ENCODE data around the gene WSB1.
"Not testable (repeated sequence)": the region's sequence is repeated elsewhere in the genome, so short reads cannot be mapped to it uniquely, and the experiment has no call there.

The WSB1 gene

DNA sequence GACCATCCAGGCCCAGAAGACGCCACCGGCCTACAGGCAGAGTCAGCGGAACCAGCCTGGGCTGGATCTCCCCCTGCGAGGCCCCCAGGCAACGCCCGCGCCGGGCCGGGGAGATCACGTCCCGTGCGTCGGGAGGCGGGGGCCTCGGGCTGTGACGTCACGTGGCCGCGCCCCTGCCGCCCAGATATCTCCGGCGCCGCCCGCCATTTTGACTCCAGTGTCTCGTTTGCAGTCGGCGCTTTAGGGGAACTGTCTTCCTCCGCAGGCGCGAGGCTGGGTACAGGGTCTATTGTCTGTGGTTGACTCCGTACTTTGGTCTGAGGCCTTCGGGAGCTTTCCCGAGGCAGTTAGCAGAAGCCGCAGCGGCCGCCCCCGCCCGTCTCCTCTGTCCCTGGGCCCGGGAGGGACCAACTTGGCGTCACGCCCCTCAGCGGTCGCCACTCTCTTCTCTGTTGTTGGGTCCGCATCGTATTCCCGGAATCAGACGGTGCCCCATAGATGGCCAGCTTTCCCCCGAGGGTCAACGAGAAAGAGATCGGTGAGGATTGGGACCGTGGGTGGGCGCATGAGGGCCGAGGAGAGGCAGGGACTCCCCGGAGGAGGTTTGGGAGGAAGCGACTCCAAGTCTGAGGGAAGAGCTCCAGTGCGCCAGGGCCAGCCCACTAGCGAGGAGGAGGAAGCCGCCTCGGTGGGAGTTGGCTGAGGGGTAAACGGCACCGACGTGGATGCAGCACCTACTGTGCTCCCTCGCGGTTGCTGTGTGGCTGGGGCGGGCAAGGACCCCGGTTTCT lies at the start of gene WSB1:
TSS of gene WSB1 (plus strand) at position 217 of the 791 bp plus-strand sequence. CDS start at position 499, 282 bp downstream.
- peaks cover 2% of the 10 kb centered on the region for H3K36me3 Mint-ChIP-seq (ENCODE audit: low read depth)
- H3K27ac Mint-ChIP-seq, result peak within 1 kb of the TSS; percentile 98
- peaks cover 47% of the 10 kb centered on the region for H3K4me1 Mint-ChIP-seq
- H3K4me3 Mint-ChIP-seq, result peak within 1 kb of the TSS; percentile 97
- no peaks in the 10 kb centered on the region for H3K27me3 Mint-ChIP-seq
- ATAC-seq, result peak; percentile 88
- no peaks in the 10 kb centered on the region for H3K9me3 Mint-ChIP-seq
- peak; percentile 94 for DNase-seq

GRCh38 chr17:27244491-27245223 lies 49.3 kb upstream of the WSB1 start:
- no peaks in the 10 kb centered on the region for H3K9me3 Mint-ChIP-seq
- H3K27ac Mint-ChIP-seq, result no peak overlapping the region
- ATAC-seq (no peak), DNase-seq (no peak)
- H3K27me3 Mint-ChIP-seq, result peaks cover 13% of the 10 kb centered on the region
- no peak overlapping the region for H3K4me3 Mint-ChIP-seq
- peaks cover 13% of the 10 kb centered on the region for H3K4me1 Mint-ChIP-seq
- H3K36me3 Mint-ChIP-seq (ENCODE audit: low read depth), result no peaks in the 10 kb centered on the region

GRCh38 chr17:27245230-27245696 lies 48.7 kb upstream of the WSB1 start:
- Mint-ChIP-seq H3K9me3 (no peaks in the 10 kb centered on the region), H3K4me3 (no peak overlapping the region), H3K36me3 (ENCODE audit: low read depth) (no peaks in the 10 kb centered on the region), H3K4me1 (peaks cover 11% of the 10 kb centered on the region), H3K27me3 (peaks cover 13% of the 10 kb centered on the region), H3K27ac (no peak overlapping the region)
- ATAC-seq, result peak; percentile 86
- DNase-seq, result peak; percentile 58

GRCh38 chr17:27246537-27246936 lies 47.4 kb upstream of the WSB1 start:
- Mint-ChIP-seq H3K4me3 (no peak overlapping the region), H3K27ac (no peak overlapping the region)

GRCh38 chr17:27247071-27247957 lies 46.6 kb upstream of the WSB1 start:
- ATAC-seq (no peak), DNase-seq (no peak)
- Mint-ChIP-seq H3K9me3 (no peaks in the 10 kb centered on the region), H3K27me3 (peaks cover 18% of the 10 kb centered on the region), H3K27ac (no peak overlapping the region), H3K36me3 (ENCODE audit: low read depth) (no peaks in the 10 kb centered on the region), H3K4me3 (no peak overlapping the region), H3K4me1 (peaks cover 2% of the 10 kb centered on the region)

More at GRCh38 chr17:27246537-27246936, 47.4 kb upstream of the WSB1 start:
- H3K36me3 Mint-ChIP-seq (ENCODE audit: low read depth), result no peaks in the 10 kb centered on the region
- H3K9me3 Mint-ChIP-seq, result no peaks in the 10 kb centered on the region
- peaks cover 18% of the 10 kb centered on the region for H3K27me3 Mint-ChIP-seq
- no peak for ATAC-seq
- peaks cover 6% of the 10 kb centered on the region for H3K4me1 Mint-ChIP-seq
- DNase-seq, result no peak

DNA sequence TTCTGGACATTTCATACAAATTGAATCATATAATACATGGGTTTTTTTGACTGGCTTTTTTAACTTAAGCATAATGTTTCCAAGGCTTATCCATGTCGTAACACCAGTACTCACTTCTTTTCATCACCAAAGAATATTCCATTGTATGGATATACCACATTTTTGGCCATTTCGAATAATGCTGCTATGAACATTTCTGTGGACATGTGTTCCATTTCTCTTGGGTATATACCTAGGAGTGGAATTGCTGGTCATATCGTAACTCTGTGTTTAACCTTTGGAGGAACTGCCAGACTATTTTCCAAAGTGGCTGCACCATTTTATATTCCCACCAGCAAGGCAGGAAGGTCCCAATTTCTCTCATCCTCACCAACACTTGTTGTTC lies 46.0 kb upstream of the WSB1 start:
- H3K4me1 Mint-ChIP-seq, result peaks cover 2% of the 10 kb centered on the region
- H3K9me3 Mint-ChIP-seq, result no peaks in the 10 kb centered on the region
- ATAC-seq (no peak), DNase-seq (no peak)
- no peak overlapping the region for H3K4me3 Mint-ChIP-seq
- H3K27me3 Mint-ChIP-seq, result peaks cover 18% of the 10 kb centered on the region
- H3K36me3 Mint-ChIP-seq (ENCODE audit: low read depth), result no peaks in the 10 kb centered on the region
- H3K27ac Mint-ChIP-seq, result no peak overlapping the region

GRCh38 chr17:27250791-27251190 lies 43.1 kb upstream of the WSB1 start:
- ATAC-seq, H3K27ac Mint-ChIP-seq: not testable (repeated sequence)

DNA sequence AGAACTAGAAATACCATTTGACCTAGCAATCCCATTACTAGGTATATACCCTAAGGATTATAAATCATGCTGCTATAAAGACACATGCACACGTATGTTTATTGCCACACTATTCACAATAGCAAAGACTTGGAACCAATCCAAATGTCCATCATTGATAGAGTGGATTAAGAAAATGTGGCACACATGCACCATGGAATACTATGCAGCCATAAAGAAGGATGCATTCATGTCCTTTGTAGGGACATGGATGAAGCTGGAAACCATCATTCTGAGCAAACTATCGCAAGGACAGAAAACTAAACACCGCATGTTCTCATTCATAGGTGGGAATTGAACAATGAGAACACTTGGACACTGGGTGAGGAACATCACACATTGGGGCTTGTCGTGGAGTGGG lies 39.1 kb upstream of the WSB1 start:
- not testable (repeated sequence) for DNase-seq; H3K27me3 Mint-ChIP-seq; H3K4me3 Mint-ChIP-seq; H3K4me1 Mint-ChIP-seq; H3K27ac Mint-ChIP-seq; H3K9me3 Mint-ChIP-seq; H3K36me3 Mint-ChIP-seq (ENCODE audit: low read depth); ATAC-seq

More at GRCh38 chr17:27250791-27251190, 43.1 kb upstream of the WSB1 start:
- H3K9me3 Mint-ChIP-seq; H3K4me3 Mint-ChIP-seq; H3K27me3 Mint-ChIP-seq; H3K4me1 Mint-ChIP-seq; DNase-seq; H3K36me3 Mint-ChIP-seq (ENCODE audit: low read depth): not testable (repeated sequence)

DNA sequence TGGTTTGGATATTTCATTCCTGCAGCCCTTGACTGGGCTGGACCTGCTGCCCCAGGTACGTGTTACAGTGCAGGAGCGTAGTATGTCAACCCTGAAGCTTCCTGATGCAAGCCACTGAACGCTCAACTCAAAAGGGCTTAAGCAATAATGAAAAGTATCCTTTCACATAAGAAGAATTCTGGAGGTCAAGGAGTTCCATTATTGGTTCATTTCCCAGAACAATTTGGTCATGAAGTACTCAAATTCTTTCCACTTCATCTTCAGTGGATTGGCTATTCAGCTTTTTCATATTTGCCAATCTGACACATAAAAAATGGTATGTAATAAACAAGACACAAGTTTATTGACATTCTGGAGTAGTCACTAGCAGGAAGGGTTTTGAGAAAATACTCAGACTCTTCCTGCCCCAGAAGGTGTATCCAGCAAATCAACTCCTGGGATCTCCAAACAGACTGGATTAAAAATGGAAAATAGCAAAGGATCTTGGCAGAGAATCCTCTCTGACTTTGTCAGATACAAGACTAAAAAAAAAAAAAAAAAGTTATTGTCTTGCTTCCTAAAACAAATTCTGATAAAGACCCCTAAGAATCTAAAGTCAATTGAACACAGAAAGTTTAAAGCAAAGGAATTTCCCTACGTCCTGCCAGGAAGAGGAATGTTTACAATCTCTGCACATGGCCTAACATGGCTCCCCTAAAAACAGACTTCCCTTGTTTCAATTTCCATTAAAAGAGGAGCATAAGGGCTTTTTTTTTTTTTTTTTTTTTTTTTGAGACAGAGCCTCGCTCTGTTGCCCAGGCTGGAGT lies 37.5 kb upstream of the WSB1 start:
- Mint-ChIP-seq H3K9me3 (no peaks in the 10 kb centered on the region), H3K27me3 (no peaks in the 10 kb centered on the region), H3K4me1 (no peaks in the 10 kb centered on the region), H3K36me3 (ENCODE audit: low read depth) (no peaks in the 10 kb centered on the region), H3K27ac (no peak overlapping the region), H3K4me3 (no peak overlapping the region)
- ATAC-seq (no peak), DNase-seq (no peak)

- no peaks in the 10 kb centered on the region for H3K27me3 Mint-ChIP-seq
- no peak overlapping the region for H3K4me3 Mint-ChIP-seq
- ATAC-seq (no peak), DNase-seq (no peak)
- no peak overlapping the region for H3K27ac Mint-ChIP-seq
- no peaks in the 10 kb centered on the region for H3K4me1 Mint-ChIP-seq
- H3K36me3 Mint-ChIP-seq (ENCODE audit: low read depth), result no peaks in the 10 kb centered on the region
- no peaks in the 10 kb centered on the region for H3K9me3 Mint-ChIP-seq
These were observed 36.9 kb upstream of the WSB1 start for GRCh38 chr17:27257031-27257357.

- H3K27me3 Mint-ChIP-seq, result no peaks in the 10 kb centered on the region
These were observed 34.6 kb upstream of the WSB1 start for GRCh38 chr17:27259356-27259755.

DNA sequence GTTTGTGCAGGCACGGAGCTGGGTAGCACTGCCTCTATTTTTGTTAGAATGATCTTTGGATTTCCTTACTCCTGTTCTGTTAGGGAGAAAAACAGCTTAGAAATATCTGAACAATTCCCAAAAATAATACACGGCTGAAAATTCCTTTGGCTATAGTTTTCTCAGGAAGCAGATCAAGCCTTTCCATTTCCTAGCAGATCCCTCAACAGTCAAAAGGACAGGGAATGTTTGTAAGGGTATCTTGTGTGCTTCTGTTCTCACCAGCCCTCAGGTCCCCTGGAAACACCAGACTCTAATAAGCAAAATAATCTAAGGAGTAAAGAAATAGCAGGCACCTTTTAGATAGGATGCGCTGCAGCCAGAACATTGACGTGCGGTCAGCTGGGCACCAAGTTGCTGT lies 30.5 kb upstream of the WSB1 start:
- no peak overlapping the region for H3K4me3 Mint-ChIP-seq
- no peak overlapping the region for H3K27ac Mint-ChIP-seq
- no peaks in the 10 kb centered on the region for H3K36me3 Mint-ChIP-seq (ENCODE audit: low read depth)
- H3K4me1 Mint-ChIP-seq, result no peaks in the 10 kb centered on the region
- DNase-seq (no peak), ATAC-seq (no peak)
- peaks cover 3% of the 10 kb centered on the region for H3K27me3 Mint-ChIP-seq
- H3K9me3 Mint-ChIP-seq, result no peaks in the 10 kb centered on the region

More at GRCh38 chr17:27259356-27259755, 34.6 kb upstream of the WSB1 start:
- Mint-ChIP-seq H3K36me3 (ENCODE audit: low read depth) (no peaks in the 10 kb centered on the region), H3K4me1 (no peaks in the 10 kb centered on the region), H3K27ac (no peak overlapping the region), H3K4me3 (no peak overlapping the region), H3K9me3 (no peaks in the 10 kb centered on the region)
- DNase-seq, result no peak
- ATAC-seq, result no peak

DNA sequence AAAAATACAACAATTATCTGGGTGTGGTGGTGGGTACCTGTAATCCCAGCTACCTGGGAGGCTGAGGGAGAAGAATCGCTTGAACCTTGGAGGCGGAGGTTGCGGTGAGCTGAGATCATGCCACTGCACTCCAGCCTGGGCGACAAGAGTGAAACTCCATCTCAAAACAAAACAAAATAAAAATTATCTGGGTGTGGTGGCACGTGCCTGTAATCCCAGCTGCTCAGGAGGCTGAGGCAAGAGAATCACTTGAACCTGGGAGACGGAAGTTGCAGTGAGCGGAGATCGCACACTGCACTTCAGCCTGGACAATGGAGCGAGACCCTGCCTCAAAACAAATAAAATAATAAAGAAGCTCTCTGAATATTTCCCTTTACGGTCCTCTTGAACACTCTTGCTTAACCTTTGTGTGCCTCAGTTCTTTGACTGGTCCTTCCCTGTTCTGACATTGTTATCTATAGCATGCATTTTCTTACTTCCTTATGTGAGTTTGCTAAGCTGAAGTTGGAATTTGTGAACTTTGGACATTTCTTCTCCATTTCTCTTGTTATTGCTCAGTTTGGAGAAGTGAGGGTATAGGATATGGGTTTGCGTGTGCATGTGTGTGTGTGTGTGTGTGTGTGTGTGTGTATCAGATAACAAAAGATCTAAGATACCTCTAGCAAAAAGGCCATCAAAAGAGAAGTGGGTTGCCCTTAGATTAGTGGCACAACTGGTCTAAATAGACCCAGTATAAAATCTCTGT lies 29.7 kb upstream of the WSB1 start:
- ATAC-seq, result no peak
- H3K36me3 Mint-ChIP-seq (ENCODE audit: low read depth), result no peaks in the 10 kb centered on the region
- H3K27ac Mint-ChIP-seq, result no peak overlapping the region
- H3K9me3 Mint-ChIP-seq, result no peaks in the 10 kb centered on the region
- peaks cover 4% of the 10 kb centered on the region for H3K27me3 Mint-ChIP-seq
- no peak for DNase-seq
- no peaks in the 10 kb centered on the region for H3K4me1 Mint-ChIP-seq
- H3K4me3 Mint-ChIP-seq, result no peak overlapping the region
